AG08396 (cell line): ENCODE results near the gene ZNF557.
"Not testable (repeated sequence)": the region's sequence is repeated elsewhere in the genome, so short reads cannot be mapped to it uniquely, and the experiment has no call there.

Source experiments
- DNase-seq: peaks from one replicate; pipeline ENCODE4 v3.0.0; 2012; ENCODE audit warnings: low spot score, mixed read lengths

Gene ZNF557

GRCh38 chr19:7069042-7069903 is at the start of gene ZNF557:
ZNF557 (plus strand) TSS chr19:7069703; CDS start chr19:7075075, 5,372 bp downstream.
- DNase-seq: peak; percentile 97

- not testable (repeated sequence) for DNase-seq
Measured at GRCh38 chr19:7021331-7021730, 48.2 kb upstream of the ZNF557 start, which contains the start of gene MBD3L2B. MBD3L2B (minus strand) TSS chr19:7021431; CDS start chr19:7021397, 34 bp downstream.

- not testable (repeated sequence) for DNase-seq
Measured at GRCh38 chr19:7028790-7029189, 40.7 kb upstream of the ZNF557 start.

- DNase-seq: not testable (repeated sequence)
Measured at GRCh38 chr19:7030278-7030677, 39.2 kb upstream of the ZNF557 start, which contains the start of gene MBD3L5. MBD3L5 (plus strand) TSS chr19:7030578; CDS start chr19:7030612, 34 bp downstream.

- DNase-seq: not testable (repeated sequence)
Measured at GRCh38 chr19:7040079-7040478, 29.4 kb upstream of the ZNF557 start, which contains the start of gene MBD3L4. MBD3L4 (minus strand) TSS chr19:7040179; CDS start chr19:7040144, 35 bp downstream.

- DNase-seq: not testable (repeated sequence)
Measured at GRCh38 chr19:7041563-7041962, 27.9 kb upstream of the ZNF557 start.

- DNase-seq: not testable (repeated sequence)
Measured at GRCh38 chr19:7049021-7049420, 20.5 kb upstream of the ZNF557 start, which contains the start of gene MBD3L2. MBD3L2 (plus strand) TSS chr19:7049321; CDS start chr19:7049374, 53 bp downstream.

GRCh38 chr19:7051421-7051820 is 18.1 kb upstream of the ZNF557 start:
- not testable (repeated sequence) for DNase-seq

- not testable (repeated sequence) for DNase-seq
Measured at GRCh38 chr19:7052896-7053295, 16.6 kb upstream of the ZNF557 start.

- not testable (repeated sequence) for DNase-seq
Measured at GRCh38 chr19:7054635-7055368, 14.7 kb upstream of the ZNF557 start.

- not testable (repeated sequence) for DNase-seq
Measured at GRCh38 chr19:7055679-7056078, 13.8 kb upstream of the ZNF557 start.

- DNase-seq: not testable (repeated sequence)
Measured at GRCh38 chr19:7056371-7056770, 13.1 kb upstream of the ZNF557 start.

- not testable (repeated sequence) for DNase-seq
Measured at GRCh38 chr19:7058576-7058975, 10.9 kb upstream of the ZNF557 start, which contains the start of gene MBD3L3. MBD3L3 (minus strand) TSS chr19:7058676; CDS start chr19:7058605, 71 bp downstream.

- DNase-seq: not testable (repeated sequence)
Measured at GRCh38 chr19:7059977-7060376, 9.5 kb upstream of the ZNF557 start.

GRCh38 chr19:7063339-7063738 is 6.2 kb upstream of the ZNF557 start:
- DNase-seq: no peak

GRCh38 chr19:7063764-7064418 is 5.6 kb upstream of the ZNF557 start:
- no peak for DNase-seq

- DNase-seq: not testable (repeated sequence)
Measured at GRCh38 chr19:7067122-7067521, 2.4 kb upstream of the ZNF557 start.

- peak; percentile 23 for DNase-seq
Measured at GRCh38 chr19:7067716-7068115, 1.8 kb upstream of the ZNF557 start.

- no peak for DNase-seq
Measured at GRCh38 chr19:7068599-7068998, 904 bp upstream of the ZNF557 start.

- no peak for DNase-seq
Measured at GRCh38 chr19:7069904-7070226, 362 bp downstream of the ZNF557 start.

- DNase-seq: no peak
Measured at GRCh38 chr19:7072541-7072940, 3.0 kb downstream of the ZNF557 start.
